ENCODE measurements around the gene UVRAG.
"Not testable (repeated sequence)": the region's sequence is repeated elsewhere in the genome, so short reads cannot be mapped to it uniquely, and the experiment has no call there.

UVRAG gene

GRCh38 chr11:75834728-75835127, 19.7 kb downstream of the UVRAG start:
- FAIRE-seq (no peak), DNase-seq (ENCODE audit: insufficient read length, low spot score) (no peak)

- FAIRE-seq = no peak
- no peak for DNase-seq (ENCODE audit: insufficient read length, low spot score)
Measured at GRCh38 chr11:75836417-75836816, 21.4 kb downstream of the UVRAG start.

- FAIRE-seq = no peak
Measured at GRCh38 chr11:75839851-75840250, 24.8 kb downstream of the UVRAG start.

GRCh38 chr11:75840522-75840921, 25.5 kb downstream of the UVRAG start:
- DNase-seq (ENCODE audit: insufficient read length, low spot score) = no peak
- no peak for FAIRE-seq

More at GRCh38 chr11:75839851-75840250, 24.8 kb downstream of the UVRAG start:
- DNase-seq (ENCODE audit: insufficient read length, low spot score) = no peak

- FAIRE-seq (no peak), DNase-seq (ENCODE audit: insufficient read length, low spot score) (no peak)
Measured at GRCh38 chr11:75841739-75842138, 26.7 kb downstream of the UVRAG start.

- no peak for DNase-seq (ENCODE audit: insufficient read length, low spot score)
- no peak for FAIRE-seq
Measured at GRCh38 chr11:75845324-75845723, 30.3 kb downstream of the UVRAG start.

- no peak for DNase-seq (ENCODE audit: insufficient read length, low spot score)
- FAIRE-seq = no peak
Measured at GRCh38 chr11:75849894-75850293, 34.9 kb downstream of the UVRAG start.

- DNase-seq (ENCODE audit: insufficient read length, low spot score) (no peak), FAIRE-seq (no peak)
Measured at GRCh38 chr11:75850787-75851186, 35.8 kb downstream of the UVRAG start.

GRCh38 chr11:75851203-75851602, 36.2 kb downstream of the UVRAG start:
- DNase-seq (ENCODE audit: insufficient read length, low spot score) = no peak
- FAIRE-seq = no peak

GRCh38 chr11:75852406-75853017, 37.5 kb downstream of the UVRAG start:
- FAIRE-seq = no peak
- peak; percentile 28 for DNase-seq (ENCODE audit: insufficient read length, low spot score)

- not testable (repeated sequence) for DNase-seq (ENCODE audit: insufficient read length, low spot score); FAIRE-seq
Measured at GRCh38 chr11:75853563-75853962, 38.6 kb downstream of the UVRAG start.

GRCh38 chr11:75853971-75854370, 39.0 kb downstream of the UVRAG start:
- DNase-seq (ENCODE audit: insufficient read length, low spot score) (no peak), FAIRE-seq (no peak)

GRCh38 chr11:75855206-75855605, 40.2 kb downstream of the UVRAG start:
- no peak for FAIRE-seq
- no peak for DNase-seq (ENCODE audit: insufficient read length, low spot score)

GRCh38 chr11:75856912-75857311, 41.9 kb downstream of the UVRAG start:
- FAIRE-seq = no peak
- no peak for DNase-seq (ENCODE audit: insufficient read length, low spot score)

GRCh38 chr11:75858042-75858441, 43.0 kb downstream of the UVRAG start:
- FAIRE-seq (no peak), DNase-seq (ENCODE audit: insufficient read length, low spot score) (no peak)

GRCh38 chr11:75858613-75859012, 43.6 kb downstream of the UVRAG start:
- DNase-seq (ENCODE audit: insufficient read length, low spot score) (no peak), FAIRE-seq (no peak)

- no peak for FAIRE-seq
- DNase-seq (ENCODE audit: insufficient read length, low spot score) = no peak
Measured at GRCh38 chr11:75859614-75860013, 44.6 kb downstream of the UVRAG start.

- no peak for FAIRE-seq
- DNase-seq (ENCODE audit: insufficient read length, low spot score) = no peak
Measured at GRCh38 chr11:75862437-75862836, 47.4 kb downstream of the UVRAG start.

- peak; percentile 81 for FAIRE-seq
- DNase-seq (ENCODE audit: insufficient read length, low spot score) = peak; percentile 63
Measured at GRCh38 chr11:75867778-75868374, 52.9 kb downstream of the UVRAG start.

GRCh38 chr11:75868990-75869389, 54.0 kb downstream of the UVRAG start:
- FAIRE-seq = no peak
- no peak for DNase-seq (ENCODE audit: insufficient read length, low spot score)

GRCh38 chr11:75869661-75870455, 54.8 kb downstream of the UVRAG start:
- FAIRE-seq = no peak
- DNase-seq (ENCODE audit: insufficient read length, low spot score) = no peak

- no peak for FAIRE-seq
- DNase-seq (ENCODE audit: insufficient read length, low spot score) = no peak
Measured at GRCh38 chr11:75872887-75873416, 57.9 kb downstream of the UVRAG start.

Measured in HTR-8/SVneo (cell line).